DMS153 treated with DMSO at 0.1 percent for 48 hours (cell line): ENCODE measurements around the gene BTRC.

Experiments used
- DNase-seq: peaks from one replicate; lab custom pipeline; 2025; ENCODE audit not compliant: unreplicated experiment; lab: John Stamatoyannopoulos, UW

The BTRC gene

GRCh38 chr10:101476383-101476782 lies 122.4 kb downstream of the BTRC start:
- DNase-seq = no peak

GRCh38 chr10:101478956-101479355 lies 125.0 kb downstream of the BTRC start:
- no peak for DNase-seq

- no peak for DNase-seq
These were observed 127.3 kb downstream of the BTRC start for GRCh38 chr10:101481256-101481655.

- DNase-seq = no peak
These were observed 128.6 kb downstream of the BTRC start for GRCh38 chr10:101482568-101482967.

- DNase-seq = no peak
These were observed 130.3 kb downstream of the BTRC start for GRCh38 chr10:101484175-101484745.

- DNase-seq = no peak
These were observed 131.2 kb downstream of the BTRC start for GRCh38 chr10:101485207-101485606.

- no peak for DNase-seq
These were observed 132.0 kb downstream of the BTRC start for GRCh38 chr10:101485681-101486554.

- no peak for DNase-seq
These were observed 133.4 kb downstream of the BTRC start for GRCh38 chr10:101487399-101487798.

GRCh38 chr10:101489355-101489754 lies 135.4 kb downstream of the BTRC start:
- peak; percentile 82 for DNase-seq

GRCh38 chr10:101490026-101490425 lies 136.1 kb downstream of the BTRC start:
- DNase-seq = no peak

GRCh38 chr10:101492205-101492604 lies 138.2 kb downstream of the BTRC start:
- DNase-seq = no peak

GRCh38 chr10:101492814-101493213 lies 138.8 kb downstream of the BTRC start:
- DNase-seq = no peak

GRCh38 chr10:101493249-101493648 lies 139.3 kb downstream of the BTRC start:
- no peak for DNase-seq

GRCh38 chr10:101493782-101494281 lies 139.9 kb downstream of the BTRC start:
- no peak for DNase-seq

GRCh38 chr10:101494650-101495049 lies 140.7 kb downstream of the BTRC start:
- no peak for DNase-seq

- peak; percentile 47 for DNase-seq
These were observed 141.5 kb downstream of the BTRC start for GRCh38 chr10:101495324-101495925.

GRCh38 chr10:101504438-101504837 lies 150.5 kb downstream of the BTRC start:
- DNase-seq = no peak

GRCh38 chr10:101506829-101507661 lies 153.1 kb downstream of the BTRC start:
- DNase-seq = no peak

- DNase-seq = no peak
These were observed 153.9 kb downstream of the BTRC start for GRCh38 chr10:101507828-101508227.

- no peak for DNase-seq
These were observed 158.0 kb downstream of the BTRC start for GRCh38 chr10:101511938-101512337.

- DNase-seq = no peak
These were observed 158.8 kb downstream of the BTRC start for GRCh38 chr10:101512738-101513137.
